K562 (cell line): Measurements from ENCODE around the gene GARIN5B. TPM values are rescaled to one million over a fixed set of nuclear protein-coding genes. Genes with fewer than 3 reads are reported as not detected.

Experiments
- ATAC-seq: fragments of 200-7000 bp; cut with Tn5 transposase; 3 replicates; pipeline ENCODE4 v1.9.1; 2020; ENCODE audit warnings: moderate library complexity
- BruUV-seq: library from RNA; stranded (reverse); fragments of 400-500 nt; replicated peaks from 2 replicates; lab custom pipeline; 2021; lab: Mats Ljungman, UMichigan
- CTCF ChIA-PET: fragments of 300-600 bp; formaldehyde crosslinking; extraction: SDS; loops from one replicate; lab custom pipeline; 2021; ENCODE audit warnings: low intra/inter-chr PET ratio; lab: Yijun Ruan, JAX
- POLR2A ChIA-PET: fragments of 300-600, 350-650 bp; sonication (Branson Sonifier 250); formaldehyde crosslinking; extraction: SDS; loops from one replicate; lab custom pipeline; 2021; ENCODE audit warnings: antibody characterized with exemption, inconsistent platforms; lab: Yijun Ruan, JAX
- DNase-seq, 4 experiments: peaks; one replicate each; pipeline versions ENCODE4 v3.0.0 to v3.0.0-alpha.2; 2011 to 2018; ENCODE audit warnings: low spot score in 3 of 4, mixed read lengths in 3 of 4; ENCODE audit errors: extremely low read depth in 1 of 4
- FAIRE-seq: peaks from 2 replicates; lab custom pipeline; 2011; peaks lifted over from hg19 to GRCh38; lab: Jason Lieb, UNC
- H2AFZ ChIP-seq: 2 replicates; pipeline ENCODE4 v1.6.0; 2011; ENCODE audit warnings: low read depth, low read length, control low read depth, inconsistent platforms
- H3K27ac ChIP-seq: fragments of 200-600 bp; 3 replicates; pipeline ENCODE4 v1.8.0; 2011; ENCODE audit warnings: low read depth, mild to moderate bottlenecking, control low read depth, inconsistent platforms, low read length, moderate library complexity, mixed read lengths; ENCODE audit errors: extremely low read depth
- H3K27me3 ChIP-seq, 2 experiments: fragments of 300-600 bp in 1 of 2; 2 replicates in 1 of 2; 3 replicates in 1 of 2; pipeline versions ENCODE4 v1.6.0 to v1.8.0; 2011; ENCODE audit warnings: inconsistent platforms in 2 of 2, low read length in 2 of 2, mild to moderate bottlenecking in 1 of 2, mixed read lengths in 1 of 2, moderate library complexity in 1 of 2; ENCODE audit not compliant: control insufficient read depth in 2 of 2, insufficient read depth in 2 of 2
- H3K36me3 ChIP-seq: fragments of 300-600 bp; 3 replicates; pipeline ENCODE4 v1.8.0; 2011; ENCODE audit warnings: mild to moderate bottlenecking, low read length, inconsistent platforms; ENCODE audit not compliant: control insufficient read depth, insufficient read depth
- H3K4me1 ChIP-seq, 2 experiments: fragments of 200-600 bp in 1 of 2; replicated peaks in 1 of 2; 2 replicates in 1 of 2; 3 replicates in 1 of 2; pipeline versions ENCODE4 v1.5.1 to v1.8.0; 2011; ENCODE audit warnings: inconsistent platforms in 2 of 2, low read length in 2 of 2, mild to moderate bottlenecking in 1 of 2, mixed read lengths in 1 of 2, moderate library complexity in 1 of 2; ENCODE audit not compliant: control insufficient read depth in 2 of 2, insufficient read depth in 2 of 2
- H3K4me2 ChIP-seq: 2 replicates; pipeline ENCODE4 v1.6.1; 2011; ENCODE audit warnings: low read length, control low read depth, inconsistent platforms, mixed read lengths; ENCODE audit not compliant: insufficient read depth
- H3K4me3 ChIP-seq: fragments of 200-600 bp; sonication (generic), shearing (Covaris generic); 2 replicates; pipeline ENCODE4 v1.5.1; 2016; ENCODE audit warnings: control low read depth, inconsistent platforms
- H3K79me2 ChIP-seq: fragments of 200-600 bp; 3 replicates; pipeline ENCODE4 v1.8.0; 2011; ENCODE audit warnings: low read length, inconsistent platforms; ENCODE audit not compliant: control insufficient read depth, insufficient read depth
- H3K9ac ChIP-seq, 2 experiments: 2 replicates each; pipeline versions ENCODE4 v1.6.0 to v1.6.1; 2011; ENCODE audit warnings: low read depth in 2 of 2, low read length in 2 of 2, control low read depth in 1 of 2, inconsistent platforms in 1 of 2, mild to moderate bottlenecking in 1 of 2, mixed read lengths in 1 of 2; ENCODE audit not compliant: insufficient read depth in 1 of 2
- H3K9me1 ChIP-seq: one replicate; pipeline ENCODE4 v1.6.0; 2011; ENCODE audit warnings: inconsistent platforms, mild to moderate bottlenecking, low read length, moderate library complexity; ENCODE audit not compliant: control insufficient read depth, insufficient read depth
- H3K9me3 ChIP-seq: replicated peaks from 2 replicates; pipeline ENCODE4 v1.5.1; 2011; ENCODE audit warnings: low read depth, low read length, inconsistent platforms; ENCODE audit not compliant: control insufficient read depth, insufficient read depth
- H4K20me1 ChIP-seq: replicated peaks from 2 replicates; pipeline ENCODE4 v1.6.1; 2011; ENCODE audit warnings: low read length, inconsistent platforms, mixed read lengths; ENCODE audit not compliant: control insufficient read depth, insufficient read depth
- CREB3 ChIP-seq: fragments of 450-650 bp; conservative IDR thresholded peaks from 2 replicates; pipeline ENCODE4 v1.6.1; 2016; ENCODE audit warnings: missing genetic modification characterization, low read depth, mild to moderate bottlenecking, missing compliant biosample characterization, moderate library complexity
- HINFP ChIP-seq: fragments of 450-650 bp; conservative IDR thresholded peaks from 2 replicates; pipeline ENCODE4 v1.6.1; 2016; ENCODE audit warnings: missing genetic modification characterization, low read depth, mild to moderate bottlenecking, control low read depth, missing compliant biosample characterization
- KDM1A ChIP-seq, 2 experiments: fragments of 450-650 bp; IDR thresholded peaks; 2 replicates each; pipeline ENCODE4 v1.6.1; 2016; ENCODE audit warnings: mild to moderate bottlenecking in 2 of 2
- KLF10 ChIP-seq: fragments of 250-450 bp; sonication (Bioruptor Pico); IDR thresholded peaks from 2 replicates; pipeline ENCODE4 v1.6.1; 2021; ENCODE audit warnings: matching md5 sums
- POLR2AphosphoS5 ChIP-seq: IDR thresholded peaks from 2 replicates; pipeline ENCODE4 v1.6.1; 2011; ENCODE audit warnings: mild to moderate bottlenecking, low read depth, low read length, moderate library complexity; ENCODE audit not compliant: control insufficient read depth, insufficient read depth
- PRDM10 ChIP-seq: fragments of 450-650 bp; IDR thresholded peaks from 2 replicates; pipeline ENCODE4 v1.6.1; 2018; ENCODE audit not compliant: partially characterized antibody
- WGBS: fragments of 100-300 bp; shearing (Covaris generic); methylation state at CpG from one replicate; pipeline ENCODE4 v1.1.6; 2016; ENCODE audit warnings: low coverage, mixed read lengths; ENCODE audit not compliant: insufficient coverage; ENCODE audit errors: missing lambda C conversion rate; 5-methylcytosine and 5-hydroxymethylcytosine counted together
- in situ Hi-C: fragments of 300-500 bp; cut with MboI; formaldehyde crosslinking; loops from 4 replicates; pipeline ENCODE4 v1.15.0; 2018; ENCODE audit warnings: inconsistent platforms, mixed read lengths
- intact Hi-C: fragments of 100-400 bp; cut with micrococcal nuclease; formaldehyde crosslinking; loops from 2 replicates; pipeline ENCODE4 v1.14.2; 2022
- polyA plus RNA-seq, 8 experiments: library from polyadenylated mRNA; depleted of rRNA in 4 of 8; stranded (reverse) in 5 of 8; unstranded in 3 of 8; fragments of >200 nt; fragmentation: Nextera tagmentation in 2 of 8; fragmentation: Illumina TruSeq in 1 of 8; extraction: Ambion mirVana in 2 of 8; extraction: Trizol in 1 of 8; gene quantifications; 2 replicates each; pipeline versions ENCODE4 v1.2.1 to v1.2.3, GENCODE V29; 2011 to 2014; ENCODE audit warnings: inconsistent platforms in 1 of 8, missing spikeins in 1 of 8
- total RNA-seq, 7 experiments: library from RNA; depleted of rRNA in 6 of 7; stranded (reverse); fragments of >200 nt in 6 of 7; fragmentation: Illumina TruSeq in 2 of 7; extraction: Trizol in 2 of 7; gene quantifications; 2 replicates each; pipeline versions ENCODE4 v1.2.1 to v1.2.3, GENCODE V29; 2011 to 2021; ENCODE audit warnings: low replicate concordance in 1 of 7

Gene GARIN5B
- total and polyA plus RNA-seq, 9 of the 15 experiments (the other 6 are each of a cell fraction or from before 2014, with no cell fraction given): not detected

GRCh38 chr19:55320844-55321419 is 42.1 kb downstream of the GARIN5B start:
- no peak overlapping the region for H3K4me2 ChIP-seq
- intact Hi-C loops: no loop called here
- CTCF ChIA-PET: no interaction called here
- H3K4me3 ChIP-seq: no peak overlapping the region
- peaks cover 8 to 45% of the 10 kb centered on the region in 2 experiments; a peak in 4 of 5 replicates for H3K4me1 ChIP-seq
- H3K79me2 ChIP-seq: no peaks in the 10 kb centered on the region
- no peak for FAIRE-seq
- no peaks in the 10 kb centered on the region for H3K27me3 ChIP-seq
- H3K9me1 ChIP-seq: no peaks in the 10 kb centered on the region
- H3K36me3 ChIP-seq: no peaks in the 10 kb centered on the region
- no peak for ATAC-seq
- peak overlapping the region in 1 of 2 experiments; percentile 79; a peak in 2 of 4 replicates for H3K9ac ChIP-seq
- no peaks in the 10 kb centered on the region for H4K20me1 ChIP-seq
- TF ChIP-seq POLR2AphosphoS5 (no peak), PRDM10 (no peak), CREB3 (no peak), KLF10 (CRISPR knock-in tag) (no peak), HINFP (tag) (no peak), KDM1A (IDR thresholded peaks at IDR 0.05) (no peak)
- BruUV-seq: no TSS peak
- H2AFZ ChIP-seq: no peak overlapping the region
- WGBS: 79% methylated on average over 6 of the region's 8 CpGs
- H3K9me3 ChIP-seq: no peaks in the 10 kb centered on the region
- in situ Hi-C loops: no loop called here
- POLR2A ChIA-PET: interaction anchor here (0.7 to 2.0 kb wide), 6 partner anchors 8 to 847 kb away, joined by 3 to 8 read pairs (median 4); partner anchors contain the start of gene UBE2S
- no peak for DNase-seq
- no peak overlapping the region for H3K27ac ChIP-seq
